A549 treated with dexamethasone at 1 μM for 4 hours (cell line): ENCODE measurements around the gene MCL1. TPM values are rescaled to one million over a fixed set of nuclear protein-coding genes. Genes with fewer than 3 reads are reported as not detected.

ENCODE experiments used
- total RNA-seq: library from RNA; stranded (reverse); fragments of 200-300 nt; extraction: Qiagen RNA extraction; gene quantifications from 5 replicates; pipeline ENCODE4 v1.2.3, GENCODE V29; 2022

Gene MCL1
- 243 to 346 TPM (median 312 TPM) in 5 replicates for total RNA-seq

GRCh38 chr1:150579110-150579944 lies at the start of gene MCL1:
MCL1 (minus strand) TSS chr1:150579610; CDS start chr1:150579530, 80 bp downstream.

GRCh38 chr1:150548632-150549495 lies 30.5 kb downstream of the MCL1 start, which contains the start of gene ADAMTSL4:
ADAMTSL4 (plus strand) TSS chr1:150549408; CDS start chr1:150552289, 2,881 bp downstream.

Other genes with a start within 250 kb of the MCL1 start
- gene RPRD2, start 215.5 kb downstream of the MCL1 start, total RNA-seq: 11.3 to 18.1 TPM (median 16.4 TPM) in 5 replicates
- gene TARS2, start 92.2 kb downstream of the MCL1 start, total RNA-seq: 21.5 to 25.3 TPM (median 24.1 TPM) in 5 replicates
- 1.1 to 2.4 TPM (median 1.5 TPM) in 5 replicates for gene ECM1, start 71.5 kb downstream of the MCL1 start, total RNA-seq
- 0.19 to 0.24 TPM in 2 of 5 replicates, not detected in the others for gene FALEC, start 63.9 kb downstream of the MCL1 start, total RNA-seq
- gene ADAMTSL4, start 30.2 kb downstream of the MCL1 start, total RNA-seq: 2.8 to 7.6 TPM (median 6.2 TPM) in 5 replicates
- 124 to 160 TPM (median 137 TPM) in 5 replicates for gene ENSA, start 50.0 kb upstream of the MCL1 start, total RNA-seq
- gene GOLPH3L, start 117.5 kb upstream of the MCL1 start, total RNA-seq: 13.0 to 17.1 TPM (median 16.3 TPM) in 5 replicates
- 7.9 to 10.7 TPM (median 9.7 TPM) in 5 replicates for gene HORMAD1, start 141.3 kb upstream of the MCL1 start, total RNA-seq
- 15.1 to 17.0 TPM (median 16.4 TPM) in 5 replicates for gene CTSS, start 186.2 kb upstream of the MCL1 start, total RNA-seq
- gene CTSK, start 228.7 kb upstream of the MCL1 start, total RNA-seq: 1.2 to 2.1 TPM (median 1.7 TPM) in 5 replicates